ENCODE data around the gene KRTAP5-6.
"Not testable (repeated sequence)": the region's sequence is repeated elsewhere in the genome, so short reads cannot be mapped to it uniquely, and the experiment has no call there.

Gene KRTAP5-6

DNA sequence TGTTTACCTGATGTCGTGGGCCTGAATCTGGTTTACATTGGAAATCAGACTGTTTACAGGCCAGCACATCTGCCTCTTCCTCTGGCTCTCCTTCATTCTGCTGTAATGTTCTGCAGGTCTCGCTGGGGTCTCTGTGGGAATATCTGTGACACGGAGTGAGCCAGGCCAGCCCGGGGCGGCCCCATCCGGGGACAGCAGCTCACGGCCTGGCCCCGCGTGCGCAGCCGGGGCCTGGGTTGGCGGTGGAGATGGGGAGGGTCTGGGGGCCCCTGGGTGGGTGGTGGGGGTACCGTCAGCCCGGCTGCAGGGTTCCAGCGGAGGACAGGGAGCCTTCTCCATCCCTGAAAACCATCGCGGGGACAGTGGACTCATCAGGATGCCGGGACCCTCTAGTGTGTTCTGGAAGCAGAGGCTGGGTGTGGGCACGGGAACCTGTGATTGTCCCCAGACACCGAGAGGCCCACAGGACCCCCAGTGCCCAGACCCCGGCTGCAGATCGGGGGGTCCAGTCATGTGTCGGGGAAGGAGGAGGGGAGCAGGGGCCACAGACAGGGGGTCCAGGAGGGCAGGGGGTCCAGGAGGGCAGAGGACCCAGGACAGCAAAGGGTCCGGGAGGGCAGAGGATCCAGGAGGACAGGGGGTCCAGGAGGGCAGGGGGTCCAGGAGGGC, 13.0 kb upstream of the KRTAP5-6 start:
- not testable (repeated sequence) for DNase-seq

- not testable (repeated sequence) for DNase-seq
Measured at GRCh38 chr11:1684886-1685874, 11.8 kb upstream of the KRTAP5-6 start.

- not testable (repeated sequence) for DNase-seq
Measured at GRCh38 chr11:1686220-1686619, 10.8 kb upstream of the KRTAP5-6 start.

- not testable (repeated sequence) for DNase-seq
Measured at GRCh38 chr11:1688336-1688947, 8.6 kb upstream of the KRTAP5-6 start.

DNA sequence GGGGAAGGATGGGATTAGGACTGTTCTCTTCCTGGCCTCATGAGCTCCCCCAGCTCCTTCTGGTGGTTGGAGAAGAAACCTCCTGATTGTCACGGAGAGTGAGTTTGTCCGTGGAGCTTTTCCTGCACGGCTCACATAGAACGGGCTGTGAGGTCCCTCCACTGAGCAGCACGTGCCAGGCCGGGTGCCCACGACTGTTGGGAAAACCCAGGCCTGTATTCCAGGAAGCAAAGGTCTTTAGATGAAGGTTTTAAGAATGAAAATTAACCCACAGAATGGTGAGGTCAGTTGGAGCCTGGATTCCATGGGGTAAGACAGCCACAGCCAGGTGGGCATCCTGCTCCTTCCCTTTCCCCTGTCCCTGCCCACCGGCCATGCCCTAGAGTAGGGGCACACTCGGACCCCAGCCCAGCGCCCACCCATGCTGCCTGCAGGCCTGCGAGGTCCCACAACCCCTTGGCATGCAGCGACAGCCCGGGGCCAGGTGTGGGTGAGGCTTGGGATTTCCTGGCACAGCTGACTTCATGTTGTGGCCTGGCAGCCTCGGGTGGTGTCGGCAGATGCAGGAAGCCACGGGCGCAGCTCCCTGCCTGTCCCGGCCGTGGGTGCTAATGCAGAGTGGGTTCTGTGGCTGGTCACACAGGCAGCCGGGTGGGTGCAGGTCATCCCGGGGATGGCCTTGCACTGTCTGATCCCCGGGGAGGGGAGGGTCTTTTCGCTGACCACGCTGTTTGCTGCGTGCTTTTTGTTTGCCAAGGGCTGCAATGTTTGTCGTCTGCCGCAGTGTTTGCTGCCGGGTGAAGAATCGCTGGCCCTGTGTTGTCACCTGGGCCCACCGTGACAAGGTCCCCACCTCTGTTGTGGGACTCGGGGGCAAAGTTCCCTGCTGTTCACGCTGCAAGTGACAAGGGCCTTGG, 7.5 kb upstream of the KRTAP5-6 start:
- DNase-seq: not testable (repeated sequence)

GRCh38 chr11:1690167-1691025, 6.6 kb upstream of the KRTAP5-6 start:
- DNase-seq: no peak

GRCh38 chr11:1691026-1691877, 5.7 kb upstream of the KRTAP5-6 start:
- no peak for DNase-seq

DNA sequence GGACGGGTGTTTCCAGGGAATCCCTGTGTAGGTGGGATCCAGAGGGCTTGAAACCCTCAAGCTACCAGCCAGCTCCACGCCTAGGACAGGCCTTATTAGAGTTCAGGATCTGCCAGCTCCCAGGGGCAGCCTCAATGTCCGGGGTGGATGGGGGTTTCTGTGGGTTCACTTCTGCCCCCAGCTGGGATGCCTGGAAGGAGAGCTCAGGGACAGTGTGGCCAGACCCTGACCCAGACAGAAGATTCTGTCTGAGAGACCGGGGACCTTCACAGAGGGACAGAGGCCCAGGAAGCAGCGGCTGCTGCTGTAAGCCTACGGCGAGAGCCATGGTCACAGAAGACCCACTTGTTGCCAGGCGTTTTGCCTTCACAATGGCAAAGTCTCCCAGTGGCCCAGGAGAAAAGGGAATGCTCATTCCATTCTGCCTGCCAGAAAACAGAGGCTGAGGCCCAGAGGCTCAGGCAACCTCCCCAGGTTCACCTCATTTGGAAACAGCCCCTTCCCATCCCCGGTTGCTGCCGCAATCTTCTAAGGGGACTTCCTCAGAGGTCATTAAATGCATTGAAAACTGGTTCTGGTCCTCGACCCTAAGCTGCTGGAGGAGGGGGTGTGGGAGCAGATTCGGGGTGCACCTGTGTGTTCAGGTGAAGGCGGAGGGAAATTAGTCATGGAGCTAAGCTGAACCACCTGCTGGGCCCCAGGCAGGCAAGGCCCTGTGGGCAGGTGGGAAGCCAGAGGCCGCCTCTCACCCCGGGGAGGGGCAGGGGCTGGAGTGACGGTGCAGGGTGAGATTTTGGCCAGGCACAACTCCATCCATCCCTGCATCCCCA, 4.9 kb upstream of the KRTAP5-6 start:
- DNase-seq: no peak

- no peak for DNase-seq
Measured at GRCh38 chr11:1692708-1693326, 4.2 kb upstream of the KRTAP5-6 start.

DNA sequence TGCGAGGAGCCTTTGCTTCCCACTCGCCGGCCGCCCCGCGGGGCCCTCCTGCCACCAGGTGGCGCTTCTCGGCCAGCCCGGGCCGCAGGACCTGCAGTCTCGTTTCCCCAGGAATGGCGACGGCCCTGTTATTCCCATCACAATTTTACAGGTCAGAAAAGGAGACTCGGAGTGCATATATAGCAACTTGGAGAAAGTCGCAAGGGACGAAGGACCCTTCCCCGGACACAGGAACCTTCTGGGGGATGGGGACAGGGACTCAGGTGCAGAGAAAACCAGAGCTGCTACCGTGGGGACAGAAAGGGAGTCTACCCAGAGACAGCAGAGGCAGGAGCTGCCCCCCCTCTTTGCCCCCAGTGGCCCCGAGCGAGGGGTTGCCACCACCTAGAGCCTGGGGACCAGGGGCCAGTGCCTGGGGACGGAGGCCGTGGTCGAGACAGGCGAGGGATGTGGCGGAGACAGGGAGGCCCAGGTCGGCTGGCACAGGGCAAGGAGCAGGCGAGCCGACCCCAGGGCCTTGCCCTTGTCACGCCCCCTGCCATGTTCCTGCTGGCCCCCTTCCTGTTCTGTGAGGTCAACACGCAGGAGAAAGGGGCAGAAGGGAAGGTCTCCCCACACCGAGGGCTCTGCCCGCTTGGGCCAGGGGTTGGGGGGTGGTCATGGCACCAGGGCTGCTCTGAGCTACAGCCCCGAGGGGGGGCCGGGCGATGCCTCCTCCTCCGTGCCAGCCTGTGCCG, 3.5 kb upstream of the KRTAP5-6 start:
- DNase-seq: peak; percentile 49

DNA sequence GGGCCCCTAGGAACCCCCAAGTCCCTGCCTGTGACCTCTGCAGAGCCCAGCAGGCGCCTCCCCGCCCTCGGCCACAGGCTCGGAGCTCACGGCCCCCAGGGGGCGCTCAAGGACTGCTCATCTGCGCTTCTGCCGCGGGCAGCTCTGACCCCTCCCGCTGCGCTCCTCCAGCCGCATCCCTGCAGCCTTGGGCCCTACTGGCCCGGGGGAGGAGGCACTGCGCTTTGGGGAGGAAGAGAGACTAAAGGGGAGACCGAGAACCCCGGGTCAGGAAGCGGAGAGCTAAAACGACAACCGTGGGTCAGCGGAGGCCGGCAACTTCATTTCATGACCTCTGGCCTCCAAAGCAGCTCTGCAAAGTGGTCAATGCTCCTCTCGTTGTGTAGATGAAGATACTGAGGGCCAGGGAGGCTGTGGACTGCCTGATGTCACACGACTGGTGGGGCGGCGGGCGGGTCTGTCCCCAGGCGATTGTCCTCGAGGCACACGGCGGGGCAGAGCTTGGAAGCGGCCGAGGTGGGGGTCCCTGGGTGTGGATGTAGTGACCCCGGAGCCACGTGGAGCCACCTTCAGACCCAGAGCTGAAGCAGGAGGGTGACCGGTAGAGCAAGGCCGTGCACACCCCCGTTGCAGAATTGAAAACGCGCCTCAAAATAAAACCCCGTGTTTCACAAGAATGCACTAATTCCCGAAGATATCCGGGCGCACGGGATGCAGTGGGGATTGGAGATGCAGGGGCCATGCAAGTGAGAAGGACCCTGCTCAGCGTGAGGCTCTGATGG, 2.7 kb upstream of the KRTAP5-6 start:
- peak; percentile 70 for DNase-seq

DNA sequence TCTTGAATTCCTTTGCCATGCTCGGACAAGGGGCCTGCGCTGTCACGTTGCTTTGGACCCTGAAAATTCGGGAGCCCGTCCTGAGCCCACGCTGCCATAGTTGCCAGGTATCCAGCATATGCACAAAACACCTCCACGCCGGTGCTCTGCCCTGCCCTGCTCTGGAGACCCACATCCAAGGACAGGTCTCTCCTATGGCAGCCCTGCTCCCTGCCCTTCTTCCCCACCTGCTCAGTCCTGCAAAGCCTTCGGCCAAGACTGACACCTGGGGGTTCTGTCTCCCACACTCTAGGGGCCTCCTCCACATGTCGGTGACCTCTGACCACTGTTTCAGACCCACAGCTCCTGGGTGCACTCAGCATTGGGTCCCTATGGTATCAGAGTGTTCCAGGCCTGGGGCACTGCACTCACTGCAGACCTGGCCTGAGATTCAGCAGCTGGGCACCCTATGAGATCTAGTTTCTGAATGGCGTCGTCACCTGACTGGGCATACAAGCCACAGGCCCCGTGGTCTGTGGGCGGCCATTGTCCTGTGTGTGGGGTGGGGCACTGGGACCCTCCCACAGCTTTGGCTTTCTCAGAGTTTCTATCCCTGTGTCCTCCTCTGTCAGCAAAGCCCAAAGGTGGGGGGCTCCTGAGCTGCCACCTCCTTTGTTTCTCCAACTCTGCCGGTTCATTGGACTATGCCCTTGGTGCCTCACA, 2.0 kb upstream of the KRTAP5-6 start:
- no peak for DNase-seq

GRCh38 chr11:1695548-1696108, 1.4 kb upstream of the KRTAP5-6 start:
- DNase-seq: no peak

- no peak for DNase-seq
Measured at GRCh38 chr11:1699771-1700170, 2.8 kb downstream of the KRTAP5-6 start.

DNA sequence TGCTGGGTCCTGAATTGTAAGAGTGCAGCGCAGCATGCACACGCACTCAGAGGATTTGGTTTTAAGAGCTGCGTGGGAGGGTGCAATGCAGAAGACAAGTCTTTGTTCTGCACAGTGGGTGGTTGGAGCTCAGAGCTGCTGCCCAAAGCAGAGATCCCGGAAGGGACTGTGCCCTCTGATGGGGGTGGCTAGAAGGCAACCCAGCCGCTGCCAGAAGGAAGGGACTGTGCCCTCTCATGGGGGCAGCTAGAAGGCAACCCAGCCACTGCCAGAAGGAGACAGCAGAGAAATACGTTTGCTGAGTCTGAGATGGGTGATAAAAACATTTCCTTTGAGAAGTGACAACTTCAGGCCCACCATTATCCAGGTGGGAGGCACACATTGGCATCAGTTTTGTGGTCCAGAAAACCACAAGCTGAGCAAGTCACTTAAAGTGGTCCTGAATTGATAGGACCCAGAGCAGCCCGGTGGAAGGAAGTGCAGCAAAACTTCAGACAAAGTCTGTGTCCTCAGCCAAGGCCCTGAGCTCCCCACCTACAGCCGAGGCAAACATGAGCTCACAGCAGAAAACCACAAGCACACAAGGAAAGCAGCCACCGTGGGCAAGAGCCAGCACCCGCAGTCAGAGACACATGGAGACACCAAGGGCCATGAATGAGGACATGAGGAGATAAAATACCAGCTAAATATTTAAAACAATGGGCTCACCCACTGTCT, 4.3 kb downstream of the KRTAP5-6 start:
- no peak for DNase-seq

- DNase-seq: no peak
Measured at GRCh38 chr11:1702506-1702905, 5.5 kb downstream of the KRTAP5-6 start.
